Left colon (tissue), 2 donors: ENCODE measurements around the gene SOWAHC. TPM values are rescaled to one million over a fixed set of nuclear protein-coding genes. Genes with fewer than 3 reads are reported as not detected.
"Not testable (repeated sequence)": the region's sequence is repeated elsewhere in the genome, so short reads cannot be mapped to it uniquely, and the experiment has no call there.

ENCODE experiments used
- ATAC-seq: fragments of 200-7000 bp; cut with Tn5 transposase; one replicate; pipeline ENCODE4 v1.9.1; 2020; ENCODE audit warnings: mild to moderate bottlenecking, moderate library complexity
- DNase-seq, 2 donors: peaks; one replicate each; pipeline ENCODE4 v3.0.0-alpha.2; 2020
- intact Hi-C, 2 donors: fragments of 100-400 bp; cut with DNase I in 1 of 2; cut with micrococcal nuclease in 1 of 2; formaldehyde crosslinking; loops; one replicate each; pipeline versions ENCODE4 v1.11.2 to v1.14.0; 2022; cut with DNase I, micrococcal nuclease
- total RNA-seq, 2 donors: library from RNA; stranded (reverse); fragmentation: NEBNext Ultra II Directional; extraction: Animal tissue kit (Norgen Biotek cat#: 25700); gene quantifications; one replicate each; pipeline ENCODE4 v1.2.1, GENCODE V29; 2021
- donor health status: DM: no; HTN: no; CAD: no.
- donor health status: DM: yes; HTN: yes; CAD: no.

SOWAHC gene
- total RNA-seq, 2 donors from 2014 or later = 42.4 to 55.8 TPM

GRCh38 chr2:109613081-109613921 is 863 bp upstream of the SOWAHC start:
- intact Hi-C loops = no loop called here
- DNase-seq = peak; percentile 36 to 64
- ATAC-seq = peak; percentile 31

- ATAC-seq = peak; percentile 3
- intact Hi-C loops = no loop called here
- peak; percentile 43 to 45 for DNase-seq
These were observed 812 bp downstream of the SOWAHC start for GRCh38 chr2:109614715-109615636.

DNA sequence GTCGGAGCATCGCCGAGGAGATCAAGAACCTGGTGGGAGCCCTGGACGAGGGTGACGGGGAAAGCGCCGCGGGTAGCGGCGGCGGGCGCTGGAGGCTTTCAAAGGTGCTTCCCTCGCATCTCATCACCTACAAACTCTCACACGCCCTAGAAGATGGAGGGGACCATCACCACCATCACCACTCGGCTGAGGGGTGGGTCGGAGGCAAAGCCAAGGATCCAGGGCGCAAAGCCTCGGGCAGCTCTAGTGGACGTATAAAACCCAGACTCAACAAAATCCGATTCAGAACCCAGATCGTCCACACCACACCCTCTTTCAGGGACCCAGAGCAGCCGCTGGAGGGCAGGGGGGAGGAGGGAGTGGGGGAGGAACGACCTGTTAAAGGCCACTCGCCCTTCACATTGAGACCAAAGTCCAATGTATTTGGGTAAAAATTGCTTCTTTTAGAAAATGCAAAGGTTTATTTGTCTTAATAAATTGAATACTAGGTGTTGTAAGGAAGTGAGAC is 1.5 kb downstream of the SOWAHC start:
- peak; percentile 54 to 58 for DNase-seq
- intact Hi-C loops = no loop called here
- ATAC-seq = peak; percentile 9

- intact Hi-C loops = no loop called here
- no peak for DNase-seq
- ATAC-seq = no peak
These were observed 2.0 kb downstream of the SOWAHC start for GRCh38 chr2:109616184-109616583.

- intact Hi-C loops = no loop called here
- DNase-seq = no peak
- ATAC-seq = no peak
These were observed 5.0 kb downstream of the SOWAHC start for GRCh38 chr2:109619032-109619615.

DNA sequence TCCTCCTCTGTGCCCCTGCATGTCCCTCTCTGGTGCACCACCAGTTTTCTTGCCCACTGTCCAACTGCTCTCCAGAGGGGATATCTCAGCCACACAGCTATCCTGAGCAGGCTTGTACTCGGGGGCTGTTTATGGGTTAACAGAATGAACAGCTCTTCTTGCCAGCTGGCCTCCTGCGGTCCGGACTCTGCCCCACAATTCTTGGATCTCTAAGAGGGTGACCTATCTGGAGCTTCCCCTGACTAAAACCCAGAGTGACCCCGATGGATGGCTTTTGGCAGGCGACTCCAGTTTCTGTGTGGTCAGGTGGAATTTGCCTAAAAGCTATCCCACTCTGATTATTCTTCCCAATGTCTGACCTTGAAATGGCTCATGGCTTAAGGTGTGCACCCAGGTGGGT is 9.1 kb downstream of the SOWAHC start:
- intact Hi-C loops = no loop called here
- DNase-seq = no peak
- ATAC-seq = no peak

GRCh38 chr2:109623923-109624322 is 9.8 kb downstream of the SOWAHC start:
- intact Hi-C loops = no loop called here
- DNase-seq (no peak), ATAC-seq (no peak)

DNA sequence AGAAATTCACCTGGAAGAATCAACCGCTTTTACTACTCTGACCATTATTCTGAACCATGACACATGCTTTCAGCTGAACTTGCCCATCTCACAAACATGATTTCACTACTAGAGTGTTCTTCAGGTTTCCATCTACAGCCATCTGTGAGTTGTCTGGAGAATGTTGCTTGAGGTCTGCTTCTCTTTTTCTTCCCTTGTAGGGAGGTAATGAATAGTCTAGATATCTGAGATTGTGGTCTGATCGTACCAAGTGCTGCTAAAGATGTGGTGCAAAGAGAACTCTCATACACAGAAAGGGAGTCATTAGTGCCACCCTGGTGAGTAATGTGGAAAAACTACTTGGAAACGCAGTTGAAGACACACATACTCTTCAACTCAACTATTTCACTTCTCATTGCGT is 10.2 kb downstream of the SOWAHC start:
- DNase-seq = no peak
- ATAC-seq = no peak
- intact Hi-C loops = no loop called here

DNA sequence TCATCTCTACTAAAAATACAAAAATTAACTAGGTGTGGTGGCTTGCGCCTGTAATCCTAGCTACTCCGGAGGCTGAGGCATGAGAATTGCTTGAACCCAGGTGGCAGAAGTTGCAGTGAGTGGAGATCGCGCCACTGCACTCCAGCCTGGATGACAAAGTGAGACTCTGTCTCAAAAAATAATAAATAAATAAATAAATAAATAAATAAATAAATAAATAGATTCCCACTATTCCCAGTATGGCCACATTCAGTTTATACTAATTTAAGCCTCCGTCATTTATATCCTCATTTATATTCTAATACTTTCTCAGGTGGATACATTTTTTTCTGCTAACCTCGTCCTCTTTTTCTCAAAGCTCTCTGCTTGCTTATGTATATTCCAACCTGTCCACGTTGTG is 14.2 kb downstream of the SOWAHC start:
- DNase-seq, intact Hi-C loops, ATAC-seq: not testable (repeated sequence)

- DNase-seq (no peak), ATAC-seq (no peak)
- intact Hi-C loops = no loop called here
These were observed 15.7 kb downstream of the SOWAHC start for GRCh38 chr2:109629867-109630266.

- intact Hi-C loops = no loop called here
- no peak for DNase-seq
These were observed 16.6 kb downstream of the SOWAHC start for GRCh38 chr2:109630441-109631430.

DNA sequence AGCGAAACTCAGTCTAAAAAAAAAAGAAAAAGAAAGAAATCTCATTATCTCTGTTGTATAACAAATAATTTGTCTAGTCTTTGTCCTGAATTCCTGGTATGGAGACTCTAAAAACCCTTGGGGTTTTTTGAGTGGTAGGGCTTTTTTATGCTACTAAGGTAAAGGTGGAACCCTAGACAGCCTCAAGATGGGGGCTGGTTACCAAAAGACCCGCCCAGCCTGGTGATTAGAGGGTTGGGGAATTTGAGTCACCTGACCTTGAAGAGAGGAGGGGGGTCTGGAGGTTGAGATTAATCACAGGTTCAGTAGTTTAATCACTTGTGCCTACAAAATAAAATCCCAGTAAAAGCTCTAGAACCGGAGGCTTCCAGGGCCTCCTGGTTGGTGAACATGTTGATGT is 17.6 kb downstream of the SOWAHC start:
- no peak for DNase-seq
- ATAC-seq = no peak
- intact Hi-C loops = no loop called here

More at GRCh38 chr2:109630441-109631430, 16.6 kb downstream of the SOWAHC start:
- peak; percentile 77 for ATAC-seq

- DNase-seq (peak in 1 of 2 donors; percentile 15), ATAC-seq (peak; percentile 72)
- intact Hi-C loops = no loop called here
These were observed 18.1 kb downstream of the SOWAHC start for GRCh38 chr2:109632158-109632789.

DNA sequence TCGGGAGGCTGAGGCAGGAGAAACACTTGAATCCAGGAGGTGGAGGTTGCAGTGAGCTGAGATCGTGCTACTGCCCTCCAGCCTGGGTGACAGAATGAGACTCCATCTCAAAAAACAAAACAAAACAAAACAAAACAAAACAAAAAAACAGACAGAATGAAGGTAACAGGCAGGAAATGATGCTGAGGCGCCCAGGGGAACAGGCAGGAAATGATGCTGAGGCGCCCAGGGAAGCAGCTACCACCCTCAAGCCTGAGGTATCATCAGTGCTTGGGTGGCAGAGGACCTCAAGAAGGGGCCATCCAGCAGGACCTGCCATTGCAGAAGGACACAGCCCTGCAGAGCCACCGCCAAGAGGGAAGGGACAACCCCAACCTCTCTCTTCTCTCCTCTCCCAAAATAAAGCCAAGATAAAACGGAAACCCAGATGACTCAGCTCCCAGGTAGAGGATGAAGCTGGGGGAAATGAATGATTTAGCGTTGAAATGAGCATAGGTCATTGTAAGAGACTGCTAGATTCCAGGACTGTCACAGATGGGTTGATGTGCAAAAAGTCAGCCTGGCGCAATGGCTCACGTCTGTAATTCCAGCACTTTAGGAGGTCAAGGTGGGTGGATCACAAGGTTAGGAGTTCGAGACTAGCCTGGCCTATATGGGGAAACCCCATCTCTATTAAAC is 19.3 kb downstream of the SOWAHC start:
- ATAC-seq (no peak), DNase-seq (no peak)
- intact Hi-C loops = no loop called here

GRCh38 chr2:109635426-109636304 is 21.5 kb downstream of the SOWAHC start:
- no peak for ATAC-seq
- intact Hi-C loops = no loop called here
- DNase-seq = no peak

GRCh38 chr2:109636317-109636716 is 22.2 kb downstream of the SOWAHC start:
- ATAC-seq (no peak), DNase-seq (no peak)
- intact Hi-C loops = no loop called here
